Endometrial microvascular endothelial cells (primary cell): ENCODE data around the gene RAB37. TPM values are rescaled to one million over a fixed set of nuclear protein-coding genes. Genes with fewer than 3 reads are reported as not detected.

Experiments used
- in situ Hi-C: cut with HindIII; loops from 2 replicates; pipeline ENCODE4 v1.10.0; 2017; ENCODE audit warnings: low sequenced_read_pairs, low pct_unique_long_range_greater_than_20kb; ENCODE audit errors: inconsistent ontology term
- total RNA-seq: library from RNA; depleted of rRNA; stranded (reverse); fragments of >200 nt; gene quantifications from one replicate; pipeline ENCODE4 v1.2.3, GENCODE V29; 2015; ENCODE audit errors: inconsistent ontology term

The RAB37 gene
- total RNA-seq, 1 donor from 2014 or later = not detected

DNA sequence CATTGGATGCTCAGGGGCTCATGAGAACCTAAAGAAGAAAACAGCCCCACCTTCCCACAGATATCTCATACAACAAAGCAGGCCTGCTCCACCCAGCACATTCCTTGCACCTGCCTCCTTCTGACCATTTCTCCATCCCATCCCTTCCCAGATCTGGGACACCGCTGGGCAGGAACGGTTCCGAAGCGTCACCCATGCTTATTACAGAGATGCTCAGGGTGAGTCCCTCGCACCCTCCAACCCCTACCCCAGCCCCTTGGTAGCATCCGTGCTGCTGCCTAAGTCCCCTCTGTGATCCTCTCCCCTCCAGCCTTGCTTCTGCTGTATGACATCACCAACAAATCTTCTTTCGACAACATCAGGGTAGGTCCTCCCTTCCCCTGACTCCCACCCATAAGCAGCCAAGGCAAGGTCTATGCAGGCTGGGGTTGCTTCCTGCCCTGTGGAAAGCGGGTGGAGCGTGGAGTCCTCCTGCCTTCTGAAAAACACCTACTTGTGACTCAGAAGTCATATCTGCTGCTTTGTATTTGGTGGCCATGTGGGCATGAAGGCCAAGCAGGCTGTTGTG lies 6.0 kb downstream of the RAB37 start:
- in situ Hi-C loops = no loop called here

DNA sequence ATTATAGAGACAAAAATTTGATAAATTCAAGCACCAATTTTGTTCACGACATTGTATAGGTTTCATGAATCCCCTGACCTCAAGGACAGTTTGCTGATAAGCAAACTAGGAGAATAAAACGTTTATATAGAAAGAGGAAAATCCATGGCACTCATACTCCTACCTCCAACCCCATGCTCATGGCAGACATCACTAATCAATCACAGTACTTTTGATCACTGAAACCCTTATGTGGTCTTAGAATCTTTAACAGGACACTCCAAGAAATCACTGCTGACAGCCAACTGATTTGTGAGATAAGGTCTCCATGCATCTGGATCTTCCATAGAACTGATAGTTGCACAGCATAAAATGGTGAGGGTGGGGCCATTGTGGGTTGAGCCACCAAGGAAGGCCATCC lies 6.7 kb downstream of the RAB37 start:
- in situ Hi-C loops = no loop called here

GRCh38 chr17:74744349-74744713 lies 7.3 kb downstream of the RAB37 start:
- in situ Hi-C loops = no loop called here

DNA sequence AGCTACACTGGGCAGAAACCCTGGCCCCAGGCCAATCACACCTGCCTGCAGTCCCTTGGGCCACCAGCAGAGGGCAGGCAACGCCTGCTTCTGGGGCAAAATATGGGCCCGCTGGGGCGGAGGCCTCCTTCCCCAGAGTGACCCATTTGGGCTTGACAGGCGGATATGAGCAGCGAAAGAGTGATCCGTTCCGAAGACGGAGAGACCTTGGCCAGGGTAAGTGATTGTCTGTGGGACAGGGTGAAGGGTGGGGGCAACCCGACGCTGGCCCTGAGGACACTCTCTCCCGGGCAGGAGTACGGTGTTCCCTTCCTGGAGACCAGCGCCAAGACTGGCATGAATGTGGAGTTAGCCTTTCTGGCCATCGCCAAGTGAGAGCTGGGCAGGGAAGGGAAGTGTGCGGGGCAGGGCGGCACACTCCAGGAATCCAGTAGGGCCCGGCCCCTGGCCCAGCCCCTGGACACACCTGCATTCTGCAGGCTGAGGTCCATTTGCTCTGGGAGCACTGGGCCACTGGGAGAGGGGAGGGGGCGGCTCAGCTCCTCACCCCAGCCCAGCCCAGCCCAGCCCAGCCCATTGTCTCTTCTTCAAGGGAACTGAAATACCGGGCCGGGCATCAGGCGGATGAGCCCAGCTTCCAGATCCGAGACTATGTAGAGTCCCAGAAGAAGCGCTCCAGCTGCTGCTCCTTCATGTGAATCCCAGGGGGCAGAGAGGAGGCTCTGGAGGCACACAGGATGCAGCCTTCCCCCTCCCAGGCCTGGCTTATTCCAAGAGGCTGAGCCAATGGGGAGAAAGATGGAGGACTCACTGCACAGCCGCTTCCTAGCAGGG lies 7.9 kb downstream of the RAB37 start:
- in situ Hi-C loops = no loop called here

GRCh38 chr17:74745548-74746177 lies 8.6 kb downstream of the RAB37 start:
- in situ Hi-C loops = no loop called here

GRCh38 chr17:74746376-74746775 lies 9.3 kb downstream of the RAB37 start:
- in situ Hi-C loops = no loop called here

DNA sequence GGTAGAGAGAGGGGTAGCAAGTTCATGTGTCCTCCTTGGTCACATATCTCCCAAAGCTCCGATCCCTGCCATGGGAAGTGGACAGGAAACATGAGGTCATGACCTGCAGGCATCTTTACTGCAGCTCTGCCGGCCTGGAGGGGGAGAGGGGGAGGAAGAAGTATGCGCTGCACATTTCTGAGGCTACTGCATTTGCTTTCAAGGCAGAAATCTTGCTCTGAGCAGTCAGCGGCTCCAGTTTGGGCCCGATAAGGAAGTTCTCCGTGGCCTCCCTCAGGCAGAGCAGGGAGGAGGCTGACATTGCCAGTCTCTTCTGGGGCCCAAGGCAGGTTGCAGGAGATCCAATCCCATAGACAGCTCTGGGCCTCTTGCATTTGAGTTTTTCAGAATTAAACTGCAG lies 9.9 kb downstream of the RAB37 start:
- in situ Hi-C loops = no loop called here

DNA sequence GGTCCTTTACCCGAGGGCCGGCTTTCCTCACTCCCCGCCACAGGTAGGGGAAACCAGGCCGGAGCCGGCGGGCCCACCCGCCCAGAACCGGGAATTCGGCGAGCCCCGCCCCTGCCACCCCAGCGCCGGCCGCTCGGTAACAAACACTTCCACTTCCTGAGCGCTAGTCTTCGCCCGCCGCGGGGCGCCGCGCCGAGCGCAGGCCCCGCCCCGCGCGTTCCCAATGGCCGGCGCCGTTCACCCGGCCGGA lies 11.1 kb downstream of the RAB37 start:
- in situ Hi-C loops = no loop called here

- in situ Hi-C loops = no loop called here
Measured at GRCh38 chr17:74748529-74749278, 11.6 kb downstream of the RAB37 start, which contains the start of gene NHERF1. NHERF1 (plus strand) TSS chr17:74748628; CDS start chr17:74748847, 219 bp downstream.

GRCh38 chr17:74749279-74750038 lies 12.4 kb downstream of the RAB37 start:
- in situ Hi-C loops = no loop called here

DNA sequence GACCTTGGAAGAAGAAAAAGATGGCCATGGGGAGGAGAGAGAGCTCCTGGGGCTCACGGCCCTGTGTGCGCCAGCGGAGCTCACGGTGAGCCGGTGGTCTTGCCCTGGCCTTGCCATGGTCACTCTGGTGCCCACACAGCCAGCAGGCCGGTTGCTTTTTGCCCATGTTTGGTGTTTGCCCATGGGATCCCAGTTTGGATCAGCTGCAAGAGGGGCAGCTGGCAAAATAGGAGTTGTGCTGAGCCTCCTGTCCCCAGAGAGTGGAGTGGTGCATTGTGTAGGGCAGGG lies 12.9 kb downstream of the RAB37 start:
- in situ Hi-C loops = no loop called here

DNA sequence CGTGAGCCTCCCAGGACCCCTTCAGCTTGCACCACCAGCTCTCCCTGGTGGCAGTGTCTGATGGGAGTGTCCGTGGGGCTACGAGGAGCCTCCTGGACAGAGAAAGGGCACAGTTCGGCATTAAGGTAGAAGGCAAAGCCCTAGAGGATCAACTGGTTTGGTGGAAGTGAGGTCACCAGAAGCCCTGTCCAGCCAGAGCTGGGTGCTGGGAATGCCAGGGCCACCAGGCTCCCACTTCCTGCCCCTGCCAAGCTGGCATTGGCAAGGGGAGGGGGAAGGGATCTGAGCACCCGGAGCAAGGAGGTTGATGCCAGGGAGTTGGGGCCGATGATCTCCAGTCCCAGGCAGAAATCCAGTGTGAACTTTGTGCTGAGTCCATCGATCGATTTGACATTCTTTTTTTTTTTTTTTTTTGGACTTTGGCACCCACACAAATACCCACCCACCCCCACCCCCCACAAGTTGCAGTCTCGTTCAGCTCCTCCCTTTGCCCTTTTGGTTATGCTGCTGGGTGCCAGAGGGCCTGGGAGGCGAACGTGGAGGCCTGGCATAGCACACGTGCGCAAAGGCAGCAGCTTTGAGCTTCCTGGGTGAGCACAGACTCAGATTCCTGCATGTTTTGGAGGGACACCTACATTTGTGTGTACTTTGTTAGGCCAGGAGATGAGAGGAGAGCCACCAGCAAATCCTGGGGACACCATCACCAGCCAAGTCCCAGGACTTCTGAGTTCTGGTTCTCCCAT lies 13.4 kb downstream of the RAB37 start:
- in situ Hi-C loops = no loop called here

DNA sequence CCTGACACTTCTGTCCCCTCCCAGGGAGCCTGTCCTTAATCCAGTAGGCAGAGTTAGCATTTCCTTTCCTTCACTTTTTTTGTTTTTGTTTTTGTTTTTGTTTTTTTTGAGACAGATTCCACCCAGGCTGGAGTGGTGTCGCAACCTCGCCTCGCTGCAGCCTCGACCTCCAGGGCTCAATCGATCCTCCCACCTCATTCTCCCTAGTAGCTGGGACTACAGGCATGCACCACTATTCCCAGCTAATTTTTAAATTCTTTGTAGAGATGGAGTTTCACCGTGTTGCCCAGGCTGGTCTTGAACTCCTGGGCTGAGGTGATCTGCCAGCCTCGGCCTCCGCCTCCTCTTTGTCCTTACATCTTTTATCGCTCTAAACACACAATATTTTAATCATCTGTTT lies 15.4 kb downstream of the RAB37 start:
- in situ Hi-C loops = no loop called here

DNA sequence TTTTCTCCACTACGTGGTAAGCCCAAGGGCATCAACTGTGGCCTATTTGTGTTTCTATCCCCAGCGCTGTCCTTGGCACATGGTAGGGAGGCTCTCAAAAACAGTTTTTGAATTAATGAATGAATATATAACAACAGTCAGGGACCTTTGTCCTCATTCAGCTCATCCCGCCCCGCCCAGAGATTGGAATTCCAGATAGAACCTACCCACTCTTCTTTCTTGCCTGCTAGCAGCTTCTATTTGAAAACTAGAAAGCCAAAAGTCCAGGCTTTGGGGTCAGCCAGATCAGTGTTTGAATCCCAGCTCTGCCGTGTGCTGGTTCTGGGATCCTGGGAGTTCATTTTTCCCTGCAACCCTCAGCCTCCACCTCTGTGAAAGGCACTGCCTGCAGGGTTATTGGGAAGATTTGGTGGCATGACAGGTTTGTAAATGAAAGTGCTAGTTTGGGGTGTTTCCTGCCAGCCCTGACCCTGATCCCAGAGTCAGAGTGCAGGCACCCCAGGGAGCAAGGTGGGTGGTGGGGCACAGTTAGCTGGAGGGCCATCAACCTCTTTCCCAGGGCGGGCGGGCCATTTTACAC lies 15.9 kb downstream of the RAB37 start:
- in situ Hi-C loops = no loop called here

GRCh38 chr17:74754832-74755231 lies 17.8 kb downstream of the RAB37 start:
- in situ Hi-C loops = no loop called here

DNA sequence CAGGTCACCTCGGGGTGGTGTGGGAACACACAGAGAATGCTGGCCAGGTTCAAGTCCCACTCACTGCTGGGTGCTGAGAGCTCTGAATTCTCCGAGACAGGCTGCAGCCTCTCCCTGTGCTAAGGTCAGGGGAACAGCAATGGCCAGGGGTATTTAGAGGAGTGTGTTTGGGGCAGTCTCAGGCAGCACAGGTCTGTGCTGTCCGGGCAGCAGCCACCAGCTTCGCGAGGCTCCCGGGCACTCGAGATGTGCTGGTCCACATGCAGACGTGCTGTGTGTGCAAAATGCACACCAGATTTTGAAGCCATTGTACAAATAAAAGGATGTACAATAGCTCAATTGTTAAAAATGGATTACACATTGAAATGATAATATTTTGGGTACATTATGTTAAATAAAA lies 18.5 kb downstream of the RAB37 start:
- in situ Hi-C loops = no loop called here

DNA sequence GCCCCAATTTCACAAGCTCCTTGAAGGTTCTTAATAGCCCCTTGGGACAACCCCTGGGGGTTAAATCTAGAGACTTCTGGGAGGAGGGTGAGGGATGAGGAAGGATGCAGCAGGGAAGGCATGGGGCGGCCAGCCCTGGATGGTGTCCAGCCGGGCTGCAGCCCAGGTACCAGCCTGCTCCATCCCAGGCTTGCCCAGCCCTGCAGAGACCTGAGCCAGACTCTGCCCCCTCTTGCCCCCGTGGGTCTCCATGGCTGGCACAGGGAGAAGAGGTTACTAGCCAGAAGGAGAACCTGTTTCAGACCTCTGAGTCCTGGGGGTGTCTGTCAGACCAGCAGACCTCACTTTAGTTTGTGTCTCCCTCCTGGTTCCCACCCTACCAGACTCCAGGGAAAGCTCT lies 19.8 kb downstream of the RAB37 start:
- in situ Hi-C loops = no loop called here

DNA sequence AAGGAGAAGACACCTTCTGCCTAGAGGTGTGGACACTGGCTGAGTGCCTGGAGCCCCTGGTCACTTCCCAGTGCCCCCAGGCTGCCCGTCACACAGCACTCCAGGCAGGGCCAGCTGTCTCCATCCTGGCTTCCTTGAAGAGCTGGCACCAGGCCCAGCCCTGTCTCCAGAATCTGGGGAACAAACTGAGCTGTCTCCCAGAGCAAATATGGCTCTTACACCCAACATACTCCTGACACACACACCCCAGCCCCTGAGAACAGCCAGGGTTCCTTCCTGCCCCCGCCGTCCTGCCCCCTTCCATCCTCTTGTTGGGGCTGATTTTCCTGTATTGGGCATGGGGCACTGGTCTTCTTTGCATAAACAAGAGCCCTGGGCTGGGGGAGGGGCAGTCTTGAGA lies 20.4 kb downstream of the RAB37 start:
- in situ Hi-C loops = no loop called here
